Natural killer cell (primary cell): ENCODE measurements around the gene GIGYF2. TPM values are rescaled to one million over a fixed set of nuclear protein-coding genes. Genes with fewer than 3 reads are reported as not detected.

ENCODE experiments used
- ATAC-seq, 3 donors: fragments of 150-1000 bp in 2 of 3; fragments of 200-7000 bp in 1 of 3; cut with Tn5 transposase; 1 replicate in 1 of 3; 2 replicates in 2 of 3; pipeline ENCODE4 v1.10.0; 2021; ENCODE audit warnings: mild to moderate bottlenecking in 2 of 3, moderate library complexity in 2 of 3
- DNase-seq, 2 donors: peaks; one replicate each; pipeline versions ENCODE4 v3.0.0 to v3.0.0-alpha.2; 2013 to 2021; ENCODE audit warnings: mixed read lengths in 1 of 2
- H3K27ac ChIP-seq: one replicate; pipeline ENCODE4 v1.5.1; 2013; ENCODE audit warnings: mild to moderate bottlenecking, low read length
- H3K27me3 ChIP-seq: one replicate; pipeline ENCODE4 v1.6.1; 2013; ENCODE audit warnings: low read length; ENCODE audit not compliant: control insufficient read depth, insufficient read depth
- H3K36me3 ChIP-seq: one replicate; pipeline ENCODE4 v1.6.1; 2013; ENCODE audit warnings: low read length; ENCODE audit not compliant: control insufficient read depth, insufficient read depth
- H3K4me1 ChIP-seq: one replicate; pipeline ENCODE4 v1.6.1; 2013; ENCODE audit warnings: low read length; ENCODE audit not compliant: control insufficient read depth, insufficient read depth
- H3K4me3 ChIP-seq: one replicate; pipeline ENCODE4 v1.5.1; 2013; ENCODE audit warnings: low read length
- H3K9me3 ChIP-seq: one replicate; pipeline ENCODE4 v1.6.1; 2013; ENCODE audit warnings: low read length; ENCODE audit not compliant: control insufficient read depth, insufficient read depth
- H3K27ac Mint-ChIP-seq, 2 donors: one replicate each; pipeline ENCODE4 v1.8.0; 2022; ENCODE audit warnings: mild to moderate bottlenecking in 2 of 2, mixed read lengths in 2 of 2, moderate library complexity in 1 of 2
- H3K27me3 Mint-ChIP-seq, 2 donors: one replicate each; pipeline ENCODE4 v1.8.0; 2022; ENCODE audit warnings: low read depth in 2 of 2, mixed read lengths in 2 of 2
- H3K36me3 Mint-ChIP-seq: one replicate; pipeline ENCODE4 v1.8.0; 2022; ENCODE audit warnings: mixed read lengths
- H3K4me1 Mint-ChIP-seq, 2 donors: one replicate each; pipeline ENCODE4 v1.8.0; 2022; ENCODE audit warnings: mixed read lengths in 2 of 2
- H3K4me3 Mint-ChIP-seq: one replicate; pipeline ENCODE4 v1.8.0; 2022; ENCODE audit warnings: mild to moderate bottlenecking, moderate library complexity, mixed read lengths
- H3K9me3 Mint-ChIP-seq, 2 donors: one replicate each; pipeline ENCODE4 v1.8.0; 2022; ENCODE audit warnings: mixed read lengths in 2 of 2
- WGBS: methylation state at CpG from one replicate; pipeline ENCODE4 v1.1.7; 2013; ENCODE audit warnings: missing lambda C conversion rate; ENCODE audit not compliant: insufficient coverage; 5-methylcytosine and 5-hydroxymethylcytosine counted together
- intact Hi-C: fragments of 100-400 bp; cut with micrococcal nuclease; formaldehyde crosslinking; loops from one replicate; pipeline ENCODE4 v1.14.2; 2022
- total RNA-seq, 4 donors: library from RNA; stranded (reverse); fragments of 120-200 nt in 1 of 4; gene quantifications; one replicate each; pipeline versions ENCODE4 v1.2.3 to v1.2.4, GENCODE V29; 2013 to 2022
- TF ChIP-seq, protein P1 (sequence below): fragments of 200-600 bp; IDR thresholded peaks from one replicate; pipeline ENCODE4 v1.8.0; 2022; ENCODE audit warnings: antibody characterized with exemption

Gene GIGYF2
- total RNA-seq, 3 donors from 2014 or later (not counting 1 experiment from before 2014, with no cell fraction given): 73.6 to 85.3 (median 80.1) TPM

DNA sequence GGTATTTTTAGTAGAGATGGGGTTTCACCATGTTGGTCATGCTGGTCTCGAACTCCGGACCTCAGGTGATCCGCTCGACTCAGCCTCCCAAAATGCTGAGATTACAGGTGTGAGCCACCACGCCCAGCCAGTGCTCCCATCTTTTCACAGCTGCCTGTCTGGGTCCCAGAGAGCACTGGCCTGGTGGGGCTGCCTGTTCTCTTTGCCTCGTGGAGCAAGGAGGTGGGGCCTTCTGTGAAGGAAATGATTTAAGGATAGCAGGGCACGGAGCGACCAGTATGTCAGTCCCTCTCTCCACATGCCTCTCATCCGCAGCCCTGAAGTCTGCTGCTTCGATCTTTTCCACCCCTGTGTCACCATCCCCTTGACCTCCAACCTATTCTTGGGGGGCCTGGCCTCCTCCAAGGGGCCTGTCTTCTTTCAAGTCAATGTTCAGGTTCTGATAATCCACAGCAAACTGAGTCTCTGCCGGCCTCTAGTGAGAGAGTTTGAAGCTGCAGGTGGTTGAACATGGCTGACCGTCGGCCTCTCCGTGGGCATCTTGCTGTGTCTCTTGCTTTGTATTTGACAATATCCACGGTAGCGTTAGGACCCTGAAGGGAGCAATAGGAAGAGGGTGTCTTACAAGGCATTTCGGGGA, 28.2 kb upstream of the GIGYF2 start:
- peaks cover 6 to 7% of the 10 kb centered on the region in 2 donors for H3K27me3 Mint-ChIP-seq
- H3K27ac Mint-ChIP-seq: no peak overlapping the region
- no peaks in the 10 kb centered on the region for H3K4me1 ChIP-seq
- intact Hi-C loops: no loop called here
- H3K36me3 Mint-ChIP-seq: no peaks in the 10 kb centered on the region
- no peaks in the 10 kb centered on the region for H3K9me3 Mint-ChIP-seq
- H3K4me3 Mint-ChIP-seq: no peak overlapping the region
- WGBS: 73% methylated on average over 16 of the region's 17 CpGs
- DNase-seq: no peak
- ATAC-seq: no peak
- H3K36me3 ChIP-seq: no peaks in the 10 kb centered on the region
- TF ChIP-seq, protein P1, sequence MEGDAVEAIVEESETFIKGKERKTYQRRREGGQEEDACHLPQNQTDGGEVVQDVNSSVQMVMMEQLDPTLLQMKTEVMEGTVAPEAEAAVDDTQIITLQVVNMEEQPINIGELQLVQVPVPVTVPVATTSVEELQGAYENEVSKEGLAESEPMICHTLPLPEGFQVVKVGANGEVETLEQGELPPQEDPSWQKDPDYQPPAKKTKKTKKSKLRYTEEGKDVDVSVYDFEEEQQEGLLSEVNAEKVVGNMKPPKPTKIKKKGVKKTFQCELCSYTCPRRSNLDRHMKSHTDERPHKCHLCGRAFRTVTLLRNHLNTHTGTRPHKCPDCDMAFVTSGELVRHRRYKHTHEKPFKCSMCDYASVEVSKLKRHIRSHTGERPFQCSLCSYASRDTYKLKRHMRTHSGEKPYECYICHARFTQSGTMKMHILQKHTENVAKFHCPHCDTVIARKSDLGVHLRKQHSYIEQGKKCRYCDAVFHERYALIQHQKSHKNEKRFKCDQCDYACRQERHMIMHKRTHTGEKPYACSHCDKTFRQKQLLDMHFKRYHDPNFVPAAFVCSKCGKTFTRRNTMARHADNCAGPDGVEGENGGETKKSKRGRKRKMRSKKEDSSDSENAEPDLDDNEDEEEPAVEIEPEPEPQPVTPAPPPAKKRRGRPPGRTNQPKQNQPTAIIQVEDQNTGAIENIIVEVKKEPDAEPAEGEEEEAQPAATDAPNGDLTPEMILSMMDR: no peak
- H3K27me3 ChIP-seq: no peaks in the 10 kb centered on the region
- H3K4me3 ChIP-seq: no peak overlapping the region
- no peak overlapping the region for H3K27ac ChIP-seq
- H3K4me1 Mint-ChIP-seq: no peaks in the 10 kb centered on the region
- H3K9me3 ChIP-seq: no peaks in the 10 kb centered on the region

DNA sequence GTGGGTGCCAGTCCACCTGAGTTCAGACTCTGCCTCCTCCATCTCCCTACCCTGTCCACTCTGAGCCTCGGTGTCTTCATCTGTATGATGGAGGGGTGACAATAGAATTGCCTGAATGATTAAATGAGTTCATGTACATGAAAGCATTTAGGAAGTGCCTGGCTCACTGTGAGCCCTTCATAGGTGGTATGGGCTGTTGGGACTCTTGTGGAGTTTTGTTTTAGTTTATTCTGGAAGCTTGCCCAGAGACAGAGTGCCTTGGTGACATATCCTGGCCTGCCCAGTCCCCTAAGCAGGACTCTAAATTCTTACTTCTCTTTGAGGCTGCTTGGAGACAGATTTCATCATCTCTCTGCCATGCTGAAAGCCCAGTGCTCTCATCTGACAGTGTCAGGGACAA, 24.5 kb upstream of the GIGYF2 start:
- intact Hi-C loops: no loop called here
- no peaks in the 10 kb centered on the region for H3K27me3 ChIP-seq
- DNase-seq: no peak
- Mint-ChIP-seq H3K27me3 (peaks cover 6 to 7% of the 10 kb centered on the region in 2 donors), H3K4me3 (no peak overlapping the region), H3K9me3 (no peaks in the 10 kb centered on the region), H3K36me3 (no peaks in the 10 kb centered on the region), H3K27ac (no peak overlapping the region), H3K4me1 (peaks cover 7 to 12% of the 10 kb centered on the region in 2 donors)
- no peaks in the 10 kb centered on the region for H3K9me3 ChIP-seq
- no peak overlapping the region for H3K27ac ChIP-seq
- no peak overlapping the region for H3K4me3 ChIP-seq
- H3K4me1 ChIP-seq: no peaks in the 10 kb centered on the region
- TF ChIP-seq, protein P1: no peak
- ATAC-seq: no peak
- H3K36me3 ChIP-seq: no peaks in the 10 kb centered on the region
- WGBS: 83% methylated on average over 1 of the region's 1 CpG

DNA sequence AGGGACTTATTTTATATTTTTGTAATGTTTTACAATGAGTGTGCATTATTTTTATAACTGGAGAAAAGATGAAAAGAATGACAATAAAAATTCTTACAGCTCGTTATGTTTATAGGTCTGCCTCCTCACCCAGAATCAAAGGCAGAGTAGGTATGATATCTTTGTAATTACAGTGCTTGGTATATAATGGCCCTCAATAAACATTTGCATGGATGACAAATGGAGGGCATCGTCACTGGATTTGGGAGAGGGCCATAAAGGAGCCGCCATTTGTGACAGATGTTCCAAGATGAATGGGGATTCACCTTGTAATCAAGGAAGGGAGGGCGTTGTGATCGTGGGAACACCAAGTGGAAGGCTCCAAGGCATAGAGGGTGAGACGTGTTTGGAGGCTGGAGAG, 22.6 kb upstream of the GIGYF2 start:
- TF ChIP-seq, protein P1: no peak
- Histone ChIP-seq H3K9me3 (no peaks in the 10 kb centered on the region), H3K27ac (no peak overlapping the region), H3K36me3 (no peaks in the 10 kb centered on the region), H3K4me1 (no peaks in the 10 kb centered on the region), H3K4me3 (no peak overlapping the region), H3K27me3 (no peaks in the 10 kb centered on the region)
- H3K9me3 Mint-ChIP-seq: no peaks in the 10 kb centered on the region
- intact Hi-C loops: no loop called here
- 86% methylated on average over 6 of the region's 6 CpGs for WGBS
- no peak for DNase-seq
- H3K27me3 Mint-ChIP-seq: peaks cover 2 to 7% of the 10 kb centered on the region in 2 donors
- H3K36me3 Mint-ChIP-seq: no peaks in the 10 kb centered on the region
- no peak overlapping the region for H3K4me3 Mint-ChIP-seq
- H3K4me1 Mint-ChIP-seq: peaks cover 7 to 12% of the 10 kb centered on the region in 2 donors
- H3K27ac Mint-ChIP-seq: no peak overlapping the region
- no peak for ATAC-seq

DNA sequence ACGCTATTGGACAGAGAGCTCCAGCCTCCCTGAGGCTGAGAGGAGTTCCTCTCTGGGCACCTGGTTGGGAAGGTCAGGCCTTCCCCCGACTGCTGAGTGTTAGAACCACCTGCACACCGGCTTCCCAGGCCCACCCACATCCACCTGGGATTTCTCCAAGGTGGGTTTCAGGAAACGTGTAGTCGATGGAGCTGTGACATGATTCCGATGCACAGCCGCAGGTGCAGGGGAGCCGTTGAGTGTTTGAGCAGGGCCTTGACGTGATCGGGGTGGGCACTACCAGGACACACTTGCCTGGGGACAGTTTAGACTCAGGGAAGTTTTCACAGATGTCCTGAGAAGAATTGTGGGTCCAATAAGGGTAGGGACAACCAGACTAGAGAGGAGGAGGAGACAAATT, 21.8 kb upstream of the GIGYF2 start:
- H3K27me3 Mint-ChIP-seq: peaks cover 8 to 11% of the 10 kb centered on the region in 2 donors
- no peak overlapping the region for H3K27ac Mint-ChIP-seq
- Histone ChIP-seq H3K27me3 (no peaks in the 10 kb centered on the region), H3K9me3 (no peaks in the 10 kb centered on the region), H3K4me3 (no peak overlapping the region), H3K36me3 (no peaks in the 10 kb centered on the region), H3K27ac (no peak overlapping the region), H3K4me1 (no peaks in the 10 kb centered on the region)
- DNase-seq (no peak), ATAC-seq (no peak)
- WGBS: 91% methylated on average over 10 of the region's 10 CpGs
- H3K4me3 Mint-ChIP-seq: no peak overlapping the region
- intact Hi-C loops: no loop called here
- H3K4me1 Mint-ChIP-seq: peaks cover 7 to 12% of the 10 kb centered on the region in 2 donors
- H3K36me3 Mint-ChIP-seq: no peaks in the 10 kb centered on the region
- H3K9me3 Mint-ChIP-seq: no peaks in the 10 kb centered on the region
- TF ChIP-seq, protein P1: no peak
